ENCODE results near the gene ZGLP1.

ZGLP1 gene

GRCh38 chr19:10328558-10329429 is 19.2 kb upstream of the ZGLP1 start:
- intact Hi-C loops (cut with DNase I) = no loop called here
- no peak for DNase-seq

DNA sequence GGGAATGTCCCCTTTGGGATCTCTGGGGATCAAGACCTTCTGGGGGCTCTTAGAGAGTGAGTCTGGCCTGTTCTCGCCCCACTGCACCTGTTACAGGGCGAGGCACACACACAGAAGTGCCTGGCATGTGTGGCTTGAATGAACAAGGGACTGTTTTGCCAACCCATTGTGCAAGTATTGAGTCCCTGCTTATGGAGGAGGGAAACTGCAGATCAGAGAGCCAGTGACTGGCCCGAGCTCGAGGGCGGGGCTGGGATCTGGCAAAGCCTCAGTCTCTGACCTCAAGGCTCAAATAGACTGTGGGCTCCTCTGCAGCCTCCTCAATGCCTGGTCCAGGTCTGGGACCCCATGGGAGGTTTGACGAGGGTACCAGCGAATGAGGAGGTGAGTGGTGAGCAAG is 18.2 kb upstream of the ZGLP1 start:
- DNase-seq = no peak
- intact Hi-C loops (cut with DNase I) = no loop called here

DNA sequence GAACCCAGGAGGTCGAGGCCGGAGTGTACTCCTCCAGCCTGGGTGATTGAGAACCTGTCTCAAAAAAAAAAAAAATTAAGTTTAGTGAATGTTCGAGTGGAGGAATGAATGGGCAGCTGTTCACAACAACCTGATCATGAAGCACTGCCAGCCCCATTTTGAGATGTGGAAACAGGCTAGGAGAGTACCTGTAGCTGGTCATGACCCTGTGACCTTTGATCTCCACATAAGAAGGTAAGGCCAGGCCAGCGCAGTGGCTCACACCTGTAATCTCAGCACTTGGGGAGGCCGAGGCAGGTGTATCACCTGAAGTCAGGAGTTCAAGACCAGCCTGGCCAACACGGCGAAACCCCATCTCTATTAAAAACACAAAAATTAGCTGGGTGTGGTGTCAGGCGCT is 16.1 kb upstream of the ZGLP1 start:
- intact Hi-C loops (cut with DNase I) = no loop called here
- DNase-seq = no peak

- intact Hi-C loops (cut with DNase I) = no loop called here
Observed at GRCh38 chr19:10321874-10322835, 12.5 kb upstream of the ZGLP1 start.

DNA sequence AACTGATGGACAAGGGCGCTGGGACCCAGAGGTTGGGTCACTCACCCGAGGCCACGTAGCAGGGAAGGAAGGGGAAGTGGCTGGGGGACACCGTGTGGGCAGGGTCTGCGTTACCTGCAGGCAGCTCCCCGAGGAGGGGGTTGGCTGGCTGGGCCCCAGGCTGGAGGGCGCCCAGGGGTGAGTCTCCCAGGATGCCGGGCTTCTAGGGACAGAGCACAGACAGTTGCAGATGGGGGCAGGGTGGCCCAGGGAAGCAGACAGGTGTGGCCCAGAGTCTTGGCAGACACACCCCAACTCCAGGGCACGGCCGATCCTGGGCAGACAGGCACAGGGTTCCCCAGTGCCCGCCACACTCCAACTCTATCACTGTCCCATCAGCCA is 11.8 kb upstream of the ZGLP1 start:
- no peak for DNase-seq
- intact Hi-C loops (cut with DNase I) = no loop called here

More at GRCh38 chr19:10321874-10322835, 12.5 kb upstream of the ZGLP1 start:
- no peak for DNase-seq

DNA sequence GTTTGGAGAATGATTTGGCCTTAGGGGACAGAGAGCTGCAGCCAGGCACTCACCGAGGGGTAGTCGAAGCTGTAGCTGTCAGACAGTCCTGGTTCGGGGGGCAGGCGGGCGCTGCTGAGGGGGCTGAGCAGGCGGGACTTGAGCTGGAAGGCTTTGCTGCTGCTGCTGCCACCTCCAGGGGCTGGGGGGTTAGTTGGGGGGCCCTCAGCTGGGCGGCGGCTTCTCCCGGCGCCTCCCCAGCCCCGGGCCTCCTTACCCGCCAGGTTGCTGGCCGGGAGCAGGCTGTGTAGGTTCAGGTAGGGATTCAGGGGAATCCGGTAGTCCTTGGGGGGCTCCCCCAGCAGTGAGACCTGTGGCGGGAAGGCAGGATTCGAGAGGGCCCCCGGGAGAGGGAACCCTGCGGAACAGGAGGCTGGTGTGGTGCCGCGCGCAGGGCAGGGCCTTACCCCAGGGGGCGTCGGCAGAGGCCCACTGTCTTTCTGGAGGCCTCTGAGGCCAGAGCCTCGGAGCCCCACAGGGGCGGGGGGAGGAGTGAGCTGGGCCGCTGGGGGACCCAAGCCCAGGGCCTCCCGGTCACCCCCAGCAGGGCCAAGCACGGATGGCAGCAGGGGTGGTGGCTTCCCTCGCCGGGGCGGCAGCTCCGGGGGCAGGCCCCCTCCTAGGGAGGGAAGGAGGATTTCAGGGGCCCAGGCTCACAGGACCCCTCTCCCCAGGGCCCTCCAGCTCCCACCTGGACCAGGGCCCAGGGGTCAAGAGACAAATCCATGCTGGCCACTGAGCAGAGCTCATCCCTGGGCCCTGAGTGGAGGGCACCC is 11.2 kb upstream of the ZGLP1 start:
- no peak for DNase-seq
- intact Hi-C loops (cut with DNase I) = no loop called here

DNA sequence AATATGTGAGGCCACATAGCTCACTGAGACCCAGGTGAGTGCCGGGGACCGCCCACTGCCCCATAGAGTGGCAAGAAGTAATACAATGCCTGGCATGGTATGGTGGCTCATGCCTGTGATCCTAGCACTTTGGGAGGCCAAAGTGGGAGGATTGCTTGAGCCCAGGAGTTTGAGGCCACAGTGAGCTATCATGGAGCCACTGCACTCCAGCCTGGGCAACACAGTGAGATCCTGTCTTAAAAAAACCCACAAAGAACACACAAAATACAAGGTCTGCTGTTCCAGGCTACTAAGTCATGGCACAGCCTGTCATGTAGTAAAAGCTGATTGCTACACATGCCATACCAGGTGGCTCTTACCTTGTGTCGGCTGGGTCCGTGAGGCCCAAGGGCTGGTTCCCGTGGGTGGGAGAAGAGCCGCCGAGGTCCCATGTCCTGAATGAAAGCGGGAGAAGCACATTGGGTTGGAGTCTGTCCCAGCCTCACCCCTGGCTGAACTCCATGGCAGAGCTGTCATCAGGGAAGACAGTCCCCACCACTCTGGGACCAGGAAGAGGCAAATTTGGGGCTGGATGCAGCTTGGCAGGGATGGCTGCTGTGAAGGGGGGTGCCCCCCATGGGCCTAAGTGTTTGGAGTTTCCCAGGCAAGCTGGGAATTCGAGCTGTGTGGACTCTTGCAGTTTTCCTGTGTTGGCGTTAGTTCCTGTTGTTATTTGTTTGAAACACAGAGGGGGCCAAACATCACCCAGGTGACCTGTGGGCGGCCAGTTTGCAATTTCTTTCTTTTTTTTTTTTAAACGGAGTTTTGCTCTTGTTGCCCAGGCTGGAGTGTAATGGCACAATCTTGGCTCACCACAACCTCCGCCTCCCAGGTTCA is 9.4 kb upstream of the ZGLP1 start:
- DNase-seq = no peak
- intact Hi-C loops (cut with DNase I) = no loop called here

GRCh38 chr19:10317857-10318462 is 8.3 kb upstream of the ZGLP1 start:
- DNase-seq = no peak
- intact Hi-C loops (cut with DNase I) = no loop called here

DNA sequence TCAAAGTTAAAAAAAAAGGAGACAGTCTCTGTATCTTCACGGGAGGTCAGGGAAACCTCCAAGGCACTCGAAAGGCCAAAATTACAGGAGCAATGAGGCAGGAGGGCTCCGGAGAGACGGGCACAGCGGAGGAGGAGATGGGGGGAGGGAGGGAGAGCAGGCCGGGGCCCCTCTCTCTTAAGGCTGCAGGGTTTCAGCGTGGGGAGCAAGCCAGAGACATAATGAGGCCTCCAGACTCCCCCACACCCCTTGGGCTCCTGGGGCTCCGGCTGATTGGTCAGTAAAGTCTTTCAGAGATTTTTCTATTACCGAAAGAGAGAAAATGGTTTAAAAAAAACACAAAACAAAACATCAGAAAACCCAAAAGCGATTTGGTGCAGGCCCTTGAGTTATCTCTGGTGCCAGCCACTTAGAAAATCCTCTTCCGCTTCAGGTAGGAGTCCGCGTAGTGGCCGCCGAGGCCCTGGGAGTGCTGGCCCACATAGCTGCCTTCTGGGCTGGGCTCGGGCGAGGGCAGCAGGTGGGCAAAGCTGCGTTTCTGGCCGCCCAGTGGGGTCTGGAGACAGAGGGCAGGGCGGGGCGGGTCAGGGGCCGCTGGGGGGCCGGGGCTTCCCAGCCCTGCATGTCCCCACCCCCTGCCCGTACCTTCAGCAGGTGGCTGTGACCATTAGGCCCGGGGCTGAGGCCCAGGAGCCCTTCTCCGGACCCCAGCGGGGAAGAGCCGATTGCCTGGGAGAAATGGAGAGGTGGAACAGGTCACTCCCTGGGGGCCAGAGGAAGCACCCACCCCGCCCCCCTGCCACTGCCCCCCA is 7.6 kb upstream of the ZGLP1 start:
- intact Hi-C loops (cut with DNase I) = no loop called here
- no peak for DNase-seq

DNA sequence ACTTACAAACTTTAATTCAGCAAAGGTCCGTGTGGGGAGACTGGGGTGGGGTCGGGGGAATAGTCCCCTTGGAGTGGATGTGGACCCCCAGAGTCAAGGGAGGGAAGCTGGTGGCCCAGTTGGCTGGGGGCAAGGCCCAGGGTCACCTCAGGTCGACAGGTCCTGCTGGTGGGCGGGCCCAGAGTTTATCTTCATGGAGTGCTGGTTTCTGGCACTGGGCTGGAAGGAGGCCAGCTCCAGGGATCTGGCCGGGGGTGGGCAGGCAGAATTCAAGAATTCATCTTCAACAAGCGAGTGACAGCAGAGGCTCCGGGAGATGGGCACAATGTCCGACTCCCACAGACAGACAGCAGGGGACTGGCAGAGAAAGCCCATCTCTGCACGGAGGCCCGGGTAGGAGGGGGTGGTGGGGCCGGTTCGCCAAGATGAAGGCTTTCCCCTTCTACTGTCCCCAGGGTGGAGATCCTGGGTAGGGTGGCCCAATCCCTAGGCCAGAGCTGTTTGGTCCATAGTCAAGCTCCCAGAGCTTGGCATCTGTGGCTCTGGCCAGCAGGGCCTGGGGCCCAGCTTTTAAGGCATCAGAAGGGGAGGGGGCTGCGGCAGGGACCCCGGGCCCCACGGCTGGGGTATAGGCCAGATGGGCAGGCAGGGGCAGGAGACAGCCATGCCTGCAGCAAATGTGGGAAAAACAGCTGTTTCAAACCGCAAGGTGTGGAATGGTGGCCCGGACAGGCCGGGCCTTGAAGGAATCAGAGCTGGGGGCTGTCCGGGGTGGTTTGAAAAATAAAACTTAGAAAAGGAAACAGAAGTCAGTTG is 6.8 kb upstream of the ZGLP1 start:
- intact Hi-C loops (cut with DNase I) = no loop called here
- no peak for DNase-seq

GRCh38 chr19:10315335-10316214 is 6.0 kb upstream of the ZGLP1 start, which contains the start of gene FDX2:
TSS of gene FDX2 (minus strand) at chr19:10316015. CDS start at chr19:10315996, 19 bp downstream.
- DNase-seq = peak; percentile 84 to 98 (median 92)
- intact Hi-C loops (cut with DNase I) = loop anchor here (2.0 kb wide), 1 partner anchor 65 kb away; the partner anchor contains the start of gene TYK2

DNA sequence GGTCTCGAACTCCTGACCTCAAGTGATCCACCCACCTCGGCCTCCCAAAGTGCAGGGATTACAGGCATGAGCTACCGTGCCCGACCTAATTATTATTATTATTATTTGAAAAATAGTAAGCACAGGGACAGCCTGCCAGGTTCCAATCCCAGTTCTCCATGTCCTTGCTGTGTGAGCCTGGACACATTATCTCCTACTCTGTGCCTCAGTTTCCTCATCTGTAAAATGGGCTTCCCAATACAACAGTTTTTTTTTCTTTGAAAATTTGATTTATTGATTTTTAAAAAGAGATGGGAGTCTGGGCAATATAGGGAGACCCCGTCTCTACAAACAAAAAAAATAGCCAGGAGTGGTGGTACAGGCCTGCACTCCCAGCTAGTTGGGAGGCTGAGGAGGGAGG is 3.3 kb downstream of the ZGLP1 start:
- intact Hi-C loops (cut with DNase I) = no loop called here
- no peak for DNase-seq

DNA sequence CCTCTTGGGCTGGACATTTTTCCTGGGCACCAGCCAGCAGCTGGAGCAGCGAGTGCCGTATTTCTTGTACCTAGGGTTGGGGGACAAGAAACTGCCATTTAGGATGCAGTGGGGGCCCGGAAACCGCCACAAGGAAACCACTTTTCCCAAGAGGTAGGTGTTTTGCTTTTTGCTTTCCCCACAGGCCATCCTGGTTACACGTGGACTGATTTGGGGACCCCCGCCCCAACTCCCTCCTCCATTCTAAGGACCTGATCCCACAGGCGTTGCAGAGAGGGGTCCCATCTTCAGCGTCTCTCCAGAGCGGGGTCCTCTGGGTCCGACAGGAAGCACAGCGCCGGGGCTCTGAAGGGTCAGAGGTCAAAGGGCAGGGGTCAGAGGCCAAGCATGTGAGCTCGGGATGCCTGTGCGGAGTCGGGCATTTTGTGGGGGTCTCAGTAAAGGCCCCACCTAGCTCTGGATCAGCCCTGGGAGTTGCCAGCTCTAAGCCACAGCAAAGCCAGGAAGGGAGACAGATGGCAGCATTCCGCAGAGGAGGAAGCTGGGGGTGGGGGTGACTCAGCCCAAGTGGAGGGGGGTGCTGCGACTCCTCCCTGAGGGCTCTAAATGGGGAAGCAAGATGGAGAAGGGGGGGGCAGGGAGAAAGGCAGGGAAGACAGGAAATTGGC is 4.3 kb downstream of the ZGLP1 start:
- intact Hi-C loops (cut with DNase I) = no loop called here
- DNase-seq = peak in 9 of 10 donors; percentile 44 to 95 (median 70)

GRCh38 chr19:10299545-10300458 is 9.8 kb downstream of the ZGLP1 start:
- intact Hi-C loops (cut with DNase I) = no loop called here
- peak in 4 of 10 donors; percentile 36 to 93 (median 66) for DNase-seq
